Neural cell (in vitro differentiated cells): ENCODE measurements around the gene GABRD. TPM values are rescaled to one million over a fixed set of nuclear protein-coding genes. Genes with fewer than 3 reads are reported as not detected.

ENCODE experiments used
- H2AFZ ChIP-seq: fragments of 200-600, 300-800 bp; sonication (generic), shearing (Covaris generic); 2 replicates; pipeline ENCODE4 v1.6.0; 2014; ENCODE audit warnings: low read depth, mild to moderate bottlenecking, antibody characterized with exemption, low read length, moderate library complexity
- H3F3A ChIP-seq: fragments of 200-600 bp; shearing (Covaris generic); 2 replicates; pipeline ENCODE4 v1.6.1; 2016; ENCODE audit warnings: mild to moderate bottlenecking, moderate library complexity, mixed read lengths, antibody characterized with exemption, low read length; ENCODE audit not compliant: insufficient read depth, poor library complexity, severe bottlenecking
- H3K27ac ChIP-seq: fragments of 200-600, 300-800 bp; sonication (generic), shearing (Covaris generic); 2 replicates; pipeline ENCODE4 v1.5.1; 2014; ENCODE audit warnings: mild to moderate bottlenecking, low read length, moderate library complexity
- H3K27me3 ChIP-seq: fragments of 300-800, 200-600 bp; sonication (generic), shearing (Covaris generic); 2 replicates; pipeline ENCODE4 v1.6.0; 2014; ENCODE audit warnings: mild to moderate bottlenecking, low read depth, low read length, moderate library complexity; ENCODE audit not compliant: insufficient read depth
- H3K36me3 ChIP-seq: fragments of 300-800, 200-600 bp; sonication (generic), shearing (Covaris generic); 2 replicates; pipeline ENCODE4 v1.5.1; 2014; ENCODE audit warnings: mild to moderate bottlenecking, antibody characterized with exemption, low read length, moderate library complexity; ENCODE audit not compliant: insufficient read depth
- H3K4me2 ChIP-seq: fragments of 300-800, 200-600 bp; sonication (generic), shearing (Covaris generic); 2 replicates; pipeline ENCODE4 v1.6.0; 2014; ENCODE audit warnings: mild to moderate bottlenecking, low read length
- H3K4me3 ChIP-seq: fragments of 300-800, 200-600 bp; sonication (generic), shearing (Covaris generic); 2 replicates; pipeline ENCODE4 v1.5.1; 2014; ENCODE audit warnings: mild to moderate bottlenecking, low read length, moderate library complexity
- H3K79me2 ChIP-seq: fragments of 200-600 bp; shearing (Covaris generic); replicated peaks from 2 replicates; pipeline ENCODE4 v1.6.0; 2014; ENCODE audit warnings: mild to moderate bottlenecking, low read length, moderate library complexity; ENCODE audit not compliant: insufficient read depth
- H3K9ac ChIP-seq: fragments of 300-800, 200-600 bp; sonication (generic), shearing (Covaris generic); 2 replicates; pipeline ENCODE4 v1.6.1; 2016; ENCODE audit warnings: mild to moderate bottlenecking, low read length, mixed read lengths
- H3K9me2 ChIP-seq: fragments of 200-600 bp; shearing (Covaris generic); 2 replicates; pipeline ENCODE4 v1.6.1; 2016; ENCODE audit warnings: mild to moderate bottlenecking, low read length, mixed read lengths; ENCODE audit not compliant: insufficient read depth
- H3K9me3 ChIP-seq: fragments of 200-600, 300-800 bp; sonication (generic), shearing (Covaris generic); 2 replicates; pipeline ENCODE4 v1.6.1; 2016; ENCODE audit warnings: mild to moderate bottlenecking, mixed run types, low read length, moderate library complexity, mixed read lengths
- H4K20me1 ChIP-seq: fragments of 200-600 bp; shearing (Covaris generic); 2 replicates; pipeline ENCODE4 v1.6.1; 2016; ENCODE audit warnings: mild to moderate bottlenecking, mixed run types; ENCODE audit not compliant: insufficient read depth
- EP300 ChIP-seq: fragments of 450-650 bp; conservative IDR thresholded peaks from 2 replicates; pipeline ENCODE4 v1.6.1; 2014; ENCODE audit warnings: antibody characterized with exemption, mild to moderate bottlenecking, moderate library complexity; ENCODE audit not compliant: poor library complexity, severe bottlenecking
- EZH2 ChIP-seq: fragments of 200-600, 300-800 bp; shearing (Covaris generic), sonication (generic); IDR thresholded peaks from 2 replicates; pipeline ENCODE4 v1.6.1; 2014; ENCODE audit warnings: antibody characterized with exemption, low read length, borderline replicate concordance, mild to moderate bottlenecking; ENCODE audit not compliant: insufficient read depth, poor library complexity, severe bottlenecking
- MXI1 ChIP-seq: fragments of 450-650 bp; conservative IDR thresholded peaks from 2 replicates; pipeline ENCODE4 v1.6.1; 2014; ENCODE audit warnings: antibody characterized with exemption, mild to moderate bottlenecking; ENCODE audit not compliant: poor library complexity, severe bottlenecking
- POLR2AphosphoS5 ChIP-seq: IDR thresholded peaks from 2 replicates; pipeline ENCODE4 v1.6.1; 2012
- RAD21 ChIP-seq: fragments of 450-650 bp; conservative IDR thresholded peaks from 2 replicates; pipeline ENCODE4 v1.6.1; 2014; ENCODE audit warnings: antibody characterized with exemption, mild to moderate bottlenecking, moderate library complexity
- SMC3 ChIP-seq: fragments of 450-650 bp; conservative IDR thresholded peaks from 2 replicates; pipeline ENCODE4 v1.6.1; 2014; ENCODE audit warnings: antibody characterized with exemption, mild to moderate bottlenecking, moderate library complexity; ENCODE audit not compliant: poor library complexity
- TAF1 ChIP-seq: IDR thresholded peaks from 2 replicates; pipeline ENCODE4 v1.6.1; 2012; ENCODE audit warnings: low read depth
- polyA plus RNA-seq: library from polyadenylated mRNA; depleted of rRNA; stranded (reverse); fragments of >200 nt; gene quantifications from 2 replicates; pipeline ENCODE4 v1.2.3, GENCODE V29; 2014
- TF ChIP-seq, protein P1 (sequence below): fragments of 450-650 bp; IDR thresholded peaks from 2 replicates; pipeline ENCODE4 v1.5.1; 2014; ENCODE audit warnings: antibody characterized with exemption, mild to moderate bottlenecking, moderate library complexity; ENCODE audit not compliant: poor library complexity, severe bottlenecking
- TF ChIP-seq, protein P2 (sequence below): IDR thresholded peaks from 2 replicates; pipeline ENCODE4 v1.6.1; 2012; ENCODE audit warnings: borderline replicate concordance

GABRD gene
- polyA plus RNA-seq, 1 donor from 2014 or later: 0.85 TPM

DNA sequence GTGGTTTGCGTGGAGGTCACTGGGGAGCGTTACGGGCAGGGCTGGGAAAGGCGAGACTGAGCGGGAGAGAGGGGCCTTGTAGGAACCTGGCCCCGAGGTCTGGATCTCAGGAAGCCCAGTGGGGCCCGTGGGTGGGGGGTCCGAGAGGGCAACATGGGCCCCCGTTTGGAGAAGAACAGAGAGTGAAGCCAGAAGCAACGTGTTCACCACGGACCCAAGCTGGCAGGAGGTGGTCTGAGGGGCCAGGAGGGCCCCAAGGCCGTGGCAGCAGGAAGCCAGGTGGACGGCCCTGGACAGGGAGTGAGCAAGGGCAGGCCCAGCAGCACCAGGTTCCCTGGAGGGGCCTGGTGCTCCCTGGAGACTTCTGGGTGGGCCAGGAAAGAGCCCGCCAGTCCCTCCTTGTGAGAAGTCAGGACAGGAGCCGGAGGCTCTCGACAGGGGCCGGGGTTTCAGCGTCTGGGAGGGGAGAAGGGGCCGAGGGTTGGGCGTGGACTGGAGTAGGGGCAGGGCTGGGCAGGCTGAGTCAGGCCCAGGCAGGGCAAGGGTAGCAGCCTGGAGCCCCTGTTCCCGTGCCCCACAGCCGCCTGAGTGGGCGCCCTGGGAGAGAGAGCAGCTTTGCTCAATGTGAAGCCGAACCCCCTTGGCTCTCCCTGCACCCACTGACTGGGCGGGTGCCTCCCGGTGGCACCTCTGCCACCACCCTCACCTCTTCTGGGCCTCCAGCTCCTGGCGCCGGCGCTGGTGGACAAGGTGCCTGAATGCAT lies 49.0 kb upstream of the GABRD start:
- Histone ChIP-seq H3K27ac (no peak overlapping the region), H3K36me3 (no peaks in the 10 kb centered on the region), H2AFZ (no peak overlapping the region), H3K27me3 (no peaks in the 10 kb centered on the region), H3K79me2 (no peaks in the 10 kb centered on the region), H3K9ac (no peak overlapping the region), H4K20me1 (no peaks in the 10 kb centered on the region), H3K4me3 (no peak overlapping the region), H3F3A (no peaks in the 10 kb centered on the region), H3K4me2 (no peak overlapping the region), H3K9me2 (no peaks in the 10 kb centered on the region), H3K9me3 (no peaks in the 10 kb centered on the region)
- TF ChIP-seq EP300: no peak
- no peak for TF ChIP-seq EZH2
- no peak for TF ChIP-seq POLR2AphosphoS5
- TF ChIP-seq, protein P1, sequence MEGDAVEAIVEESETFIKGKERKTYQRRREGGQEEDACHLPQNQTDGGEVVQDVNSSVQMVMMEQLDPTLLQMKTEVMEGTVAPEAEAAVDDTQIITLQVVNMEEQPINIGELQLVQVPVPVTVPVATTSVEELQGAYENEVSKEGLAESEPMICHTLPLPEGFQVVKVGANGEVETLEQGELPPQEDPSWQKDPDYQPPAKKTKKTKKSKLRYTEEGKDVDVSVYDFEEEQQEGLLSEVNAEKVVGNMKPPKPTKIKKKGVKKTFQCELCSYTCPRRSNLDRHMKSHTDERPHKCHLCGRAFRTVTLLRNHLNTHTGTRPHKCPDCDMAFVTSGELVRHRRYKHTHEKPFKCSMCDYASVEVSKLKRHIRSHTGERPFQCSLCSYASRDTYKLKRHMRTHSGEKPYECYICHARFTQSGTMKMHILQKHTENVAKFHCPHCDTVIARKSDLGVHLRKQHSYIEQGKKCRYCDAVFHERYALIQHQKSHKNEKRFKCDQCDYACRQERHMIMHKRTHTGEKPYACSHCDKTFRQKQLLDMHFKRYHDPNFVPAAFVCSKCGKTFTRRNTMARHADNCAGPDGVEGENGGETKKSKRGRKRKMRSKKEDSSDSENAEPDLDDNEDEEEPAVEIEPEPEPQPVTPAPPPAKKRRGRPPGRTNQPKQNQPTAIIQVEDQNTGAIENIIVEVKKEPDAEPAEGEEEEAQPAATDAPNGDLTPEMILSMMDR: no peak
- TF ChIP-seq, protein P2, sequence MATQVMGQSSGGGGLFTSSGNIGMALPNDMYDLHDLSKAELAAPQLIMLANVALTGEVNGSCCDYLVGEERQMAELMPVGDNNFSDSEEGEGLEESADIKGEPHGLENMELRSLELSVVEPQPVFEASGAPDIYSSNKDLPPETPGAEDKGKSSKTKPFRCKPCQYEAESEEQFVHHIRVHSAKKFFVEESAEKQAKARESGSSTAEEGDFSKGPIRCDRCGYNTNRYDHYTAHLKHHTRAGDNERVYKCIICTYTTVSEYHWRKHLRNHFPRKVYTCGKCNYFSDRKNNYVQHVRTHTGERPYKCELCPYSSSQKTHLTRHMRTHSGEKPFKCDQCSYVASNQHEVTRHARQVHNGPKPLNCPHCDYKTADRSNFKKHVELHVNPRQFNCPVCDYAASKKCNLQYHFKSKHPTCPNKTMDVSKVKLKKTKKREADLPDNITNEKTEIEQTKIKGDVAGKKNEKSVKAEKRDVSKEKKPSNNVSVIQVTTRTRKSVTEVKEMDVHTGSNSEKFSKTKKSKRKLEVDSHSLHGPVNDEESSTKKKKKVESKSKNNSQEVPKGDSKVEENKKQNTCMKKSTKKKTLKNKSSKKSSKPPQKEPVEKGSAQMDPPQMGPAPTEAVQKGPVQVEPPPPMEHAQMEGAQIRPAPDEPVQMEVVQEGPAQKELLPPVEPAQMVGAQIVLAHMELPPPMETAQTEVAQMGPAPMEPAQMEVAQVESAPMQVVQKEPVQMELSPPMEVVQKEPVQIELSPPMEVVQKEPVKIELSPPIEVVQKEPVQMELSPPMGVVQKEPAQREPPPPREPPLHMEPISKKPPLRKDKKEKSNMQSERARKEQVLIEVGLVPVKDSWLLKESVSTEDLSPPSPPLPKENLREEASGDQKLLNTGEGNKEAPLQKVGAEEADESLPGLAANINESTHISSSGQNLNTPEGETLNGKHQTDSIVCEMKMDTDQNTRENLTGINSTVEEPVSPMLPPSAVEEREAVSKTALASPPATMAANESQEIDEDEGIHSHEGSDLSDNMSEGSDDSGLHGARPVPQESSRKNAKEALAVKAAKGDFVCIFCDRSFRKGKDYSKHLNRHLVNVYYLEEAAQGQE: no peak
- no peak for TF ChIP-seq RAD21
- TF ChIP-seq TAF1: no peak
- TF ChIP-seq MXI1: no peak
- TF ChIP-seq SMC3: no peak

- H3K27ac ChIP-seq: no peak overlapping the region
- no peaks in the 10 kb centered on the region for H3K79me2 ChIP-seq
- H3K4me3 ChIP-seq: no peak overlapping the region
- H3K9me2 ChIP-seq: no peaks in the 10 kb centered on the region
- no peak overlapping the region for H2AFZ ChIP-seq
- H3K36me3 ChIP-seq: no peaks in the 10 kb centered on the region
- H3K9me3 ChIP-seq: no peaks in the 10 kb centered on the region
- no peaks in the 10 kb centered on the region for H4K20me1 ChIP-seq
- no peaks in the 10 kb centered on the region for H3K27me3 ChIP-seq
- no peak overlapping the region for H3K9ac ChIP-seq
- no peaks in the 10 kb centered on the region for H3F3A ChIP-seq
- no peak for TF ChIP-seq RAD21
- TF ChIP-seq, protein P1: no peak
- TF ChIP-seq MXI1: no peak
- TF ChIP-seq SMC3: no peak
- no peak for TF ChIP-seq EP300
- no peak for TF ChIP-seq POLR2AphosphoS5
- TF ChIP-seq TAF1: no peak
- TF ChIP-seq, protein P2: no peak
- TF ChIP-seq EZH2: no peak
- no peak overlapping the region for H3K4me2 ChIP-seq
Measured at GRCh38 chr1:1971017-1971416, 48.1 kb upstream of the GABRD start.
